ENCODE results near the gene MARS1. TPM values are rescaled to one million over a fixed set of nuclear protein-coding genes. Genes with fewer than 3 reads are reported as not detected.
"Not testable (repeated sequence)": the region's sequence is repeated elsewhere in the genome, so short reads cannot be mapped to it uniquely, and the experiment has no call there.

MARS1 gene
- total RNA-seq, 1 donor from 2014 or later, result 290 TPM

- peaks cover 33% of the 10 kb centered on the region for H3K36me3 Mint-ChIP-seq (ENCODE audit: insufficient read depth)
- no peak overlapping the region for H3K27ac Mint-ChIP-seq
- TF ChIP-seq CTCF (IDR thresholded peaks at IDR 0.05; ENCODE audit: unreplicated experiment), result no peak
- H3K27me3 Mint-ChIP-seq, result no peaks in the 10 kb centered on the region
- peaks cover 2% of the 10 kb centered on the region for H3K9me3 Mint-ChIP-seq (ENCODE audit: low read depth)
- H3K4me1 Mint-ChIP-seq (ENCODE audit: low read depth), result no peaks in the 10 kb centered on the region
- DNase-seq (ENCODE audit: low spot score, unreplicated experiment), result no peak
- H3K4me3 Mint-ChIP-seq (ENCODE audit: low read depth), result no peak overlapping the region
These were observed 23.9 kb downstream of the MARS1 start for GRCh38 chr12:57511588-57512325.

- no peaks in the 10 kb centered on the region for H3K27me3 Mint-ChIP-seq
- no peak for TF ChIP-seq CTCF (IDR thresholded peaks at IDR 0.05; ENCODE audit: unreplicated experiment)
- H3K4me3 Mint-ChIP-seq (ENCODE audit: low read depth), result no peak overlapping the region
- peaks cover 2% of the 10 kb centered on the region for H3K4me1 Mint-ChIP-seq (ENCODE audit: low read depth)
- H3K27ac Mint-ChIP-seq, result no peak overlapping the region
- DNase-seq (ENCODE audit: low spot score, unreplicated experiment), result no peak
- H3K36me3 Mint-ChIP-seq (ENCODE audit: insufficient read depth), result peaks cover 39% of the 10 kb centered on the region
- peaks cover 2% of the 10 kb centered on the region for H3K9me3 Mint-ChIP-seq (ENCODE audit: low read depth)
These were observed 24.8 kb downstream of the MARS1 start for GRCh38 chr12:57512665-57513064.

- H3K27ac Mint-ChIP-seq, result no peak overlapping the region
- no peak overlapping the region for H3K4me3 Mint-ChIP-seq (ENCODE audit: low read depth)
- H3K4me1 Mint-ChIP-seq (ENCODE audit: low read depth), result peaks cover 5% of the 10 kb centered on the region
- TF ChIP-seq CTCF (IDR thresholded peaks at IDR 0.05; ENCODE audit: unreplicated experiment), result no peak
- DNase-seq (ENCODE audit: low spot score, unreplicated experiment), result no peak
- H3K9me3 Mint-ChIP-seq (ENCODE audit: low read depth), result peaks cover 2% of the 10 kb centered on the region
- no peaks in the 10 kb centered on the region for H3K27me3 Mint-ChIP-seq
- peaks cover 37% of the 10 kb centered on the region for H3K36me3 Mint-ChIP-seq (ENCODE audit: insufficient read depth)
These were observed 25.4 kb downstream of the MARS1 start for GRCh38 chr12:57513266-57513665.

GRCh38 chr12:57513677-57514076 lies 25.8 kb downstream of the MARS1 start:
- peaks cover 38% of the 10 kb centered on the region for H3K36me3 Mint-ChIP-seq (ENCODE audit: insufficient read depth)
- H3K4me3 Mint-ChIP-seq (ENCODE audit: low read depth); H3K27me3 Mint-ChIP-seq; H3K9me3 Mint-ChIP-seq (ENCODE audit: low read depth); DNase-seq (ENCODE audit: low spot score, unreplicated experiment); H3K4me1 Mint-ChIP-seq (ENCODE audit: low read depth); H3K27ac Mint-ChIP-seq: not testable (repeated sequence)

GRCh38 chr12:57514246-57514645 lies 26.4 kb downstream of the MARS1 start:
- H3K4me3 Mint-ChIP-seq (ENCODE audit: low read depth); H3K27ac Mint-ChIP-seq; H3K9me3 Mint-ChIP-seq (ENCODE audit: low read depth); H3K27me3 Mint-ChIP-seq; DNase-seq (ENCODE audit: low spot score, unreplicated experiment): not testable (repeated sequence)
- peaks cover 35% of the 10 kb centered on the region for H3K36me3 Mint-ChIP-seq (ENCODE audit: insufficient read depth)
- peaks cover 13% of the 10 kb centered on the region for H3K4me1 Mint-ChIP-seq (ENCODE audit: low read depth)

GRCh38 chr12:57514720-57515407 lies 27.0 kb downstream of the MARS1 start:
- Mint-ChIP-seq H3K9me3 (ENCODE audit: low read depth) (no peaks in the 10 kb centered on the region), H3K27ac (peak overlapping the region; percentile 78), H3K4me3 (ENCODE audit: low read depth) (no peak overlapping the region), H3K27me3 (no peaks in the 10 kb centered on the region), H3K4me1 (ENCODE audit: low read depth) (peaks cover 15% of the 10 kb centered on the region), H3K36me3 (ENCODE audit: insufficient read depth) (peaks cover 32% of the 10 kb centered on the region)
- no peak for DNase-seq (ENCODE audit: low spot score, unreplicated experiment)
- no peak for TF ChIP-seq CTCF (IDR thresholded peaks at IDR 0.05; ENCODE audit: unreplicated experiment)
